Hippocampal formation (tissue), 2 donors: ENCODE data around the gene METTL8.
"Not testable (repeated sequence)": the region's sequence is repeated elsewhere in the genome, so short reads cannot be mapped to it uniquely, and the experiment has no call there.

Experiments
- DNase-seq, 2 donors: peaks; one replicate each; lab custom pipeline; 2025; lab: John Stamatoyannopoulos, UW

Gene METTL8

DNA sequence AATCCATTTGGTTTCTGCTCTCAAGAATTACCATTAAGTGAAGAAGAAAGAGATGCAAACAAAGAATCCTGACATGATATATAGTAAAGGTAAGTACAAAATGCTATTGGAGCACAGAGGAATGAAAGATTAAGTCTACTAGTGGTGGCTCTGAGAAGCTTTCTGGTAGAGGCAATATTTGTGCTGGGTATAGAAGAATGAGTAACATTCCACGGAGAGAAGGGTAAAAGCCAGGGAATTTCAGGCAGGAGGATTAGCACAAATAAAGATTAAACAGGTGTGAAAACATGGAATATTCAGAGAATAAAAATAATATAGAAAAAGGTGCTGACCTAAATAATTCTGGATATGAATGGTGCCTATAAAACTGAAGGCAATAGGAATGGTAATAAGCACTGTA, 31.8 kb downstream of the METTL8 start:
- no peak for DNase-seq

DNA sequence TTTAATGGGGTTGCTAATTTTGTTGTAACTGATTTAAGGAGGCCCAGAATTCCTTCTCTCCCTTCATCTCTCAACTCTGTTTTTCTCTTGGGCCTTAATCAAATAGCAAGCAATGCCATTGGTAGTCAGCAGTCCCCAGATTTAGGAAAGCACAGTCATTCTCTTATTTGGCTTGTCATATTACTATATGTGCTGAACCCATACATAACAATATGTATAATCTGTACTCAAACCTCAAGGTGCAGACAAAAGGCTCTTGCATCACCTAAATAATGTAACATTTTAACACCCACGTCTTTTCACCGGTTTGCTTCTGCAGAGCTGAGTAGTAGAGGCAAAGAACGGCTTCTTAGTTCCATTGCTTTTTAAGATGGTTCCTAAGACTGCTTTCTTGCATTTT, 33.4 kb downstream of the METTL8 start:
- DNase-seq = no peak

- DNase-seq = no peak
Observed at GRCh38 chr2:171399292-171399691, 34.5 kb downstream of the METTL8 start.

- DNase-seq = no peak
Observed at GRCh38 chr2:171394164-171394740, 39.5 kb downstream of the METTL8 start.

- DNase-seq = no peak
Observed at GRCh38 chr2:171393487-171393886, 40.3 kb downstream of the METTL8 start.

DNA sequence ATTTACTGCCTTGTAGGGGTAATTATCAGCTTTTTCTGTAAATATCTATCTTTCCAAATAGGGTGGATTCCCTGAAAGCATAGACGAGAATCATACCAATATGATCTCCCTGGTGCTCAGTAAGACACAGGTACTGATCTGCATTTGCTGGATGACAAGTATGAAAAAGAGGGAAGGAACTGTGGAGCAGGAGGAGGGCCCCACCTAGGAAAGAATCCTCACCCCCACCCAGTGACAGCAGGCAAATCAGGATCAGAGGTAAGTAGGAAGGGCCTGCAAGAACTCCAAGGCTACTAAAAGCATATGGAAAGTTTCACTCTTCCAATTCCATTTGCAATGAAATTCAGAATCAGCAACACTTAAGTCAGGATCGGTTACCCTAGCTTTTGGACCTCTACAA, 42.3 kb downstream of the METTL8 start:
- no peak for DNase-seq

DNA sequence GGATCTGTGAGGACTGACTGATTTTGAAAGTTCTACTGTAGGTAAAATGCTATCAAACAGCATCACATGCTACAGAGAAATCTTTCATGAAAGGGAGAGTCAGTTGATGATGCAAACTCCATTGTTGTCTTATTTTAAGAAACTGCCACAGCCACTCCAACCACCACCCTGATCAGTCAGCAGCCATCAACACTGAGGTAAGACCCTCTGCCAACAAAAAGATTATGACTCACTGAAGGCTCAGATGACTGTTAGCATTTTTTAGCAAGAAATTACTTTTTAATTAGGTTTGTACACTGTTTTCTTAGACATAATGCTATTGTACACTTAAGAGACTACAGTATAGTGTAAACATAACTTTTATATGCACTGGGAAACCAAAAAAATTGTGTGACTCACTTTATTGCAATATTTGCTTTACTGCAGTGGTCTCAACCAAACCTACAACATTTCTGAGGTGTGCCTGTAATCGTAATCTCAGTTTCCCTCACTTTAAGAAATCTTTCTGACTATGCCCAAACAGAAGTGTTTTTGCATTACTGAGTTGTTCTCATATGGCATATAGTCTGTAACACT, 42.8 kb downstream of the METTL8 start:
- DNase-seq = no peak

DNA sequence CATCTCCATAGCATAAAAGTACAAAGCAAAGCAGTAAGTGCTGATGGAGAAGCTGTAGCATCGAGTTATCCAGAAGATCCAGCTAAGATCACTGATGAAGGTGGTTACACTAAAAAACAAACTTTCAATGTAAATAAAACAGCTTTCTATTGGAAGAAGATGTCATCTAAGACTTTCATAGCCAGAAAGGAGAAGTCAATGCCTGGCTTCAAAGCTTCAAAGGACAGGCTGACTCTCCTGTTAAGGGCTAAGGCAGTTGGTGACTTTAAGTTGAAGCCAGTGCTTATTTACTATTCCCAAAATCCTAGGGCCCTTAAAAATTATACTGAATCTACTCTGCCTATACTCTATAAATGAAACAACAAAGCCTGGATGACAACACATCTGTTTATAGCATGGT, 44.0 kb downstream of the METTL8 start:
- no peak for DNase-seq

GRCh38 chr2:171389325-171389724, 44.5 kb downstream of the METTL8 start:
- DNase-seq = no peak

DNA sequence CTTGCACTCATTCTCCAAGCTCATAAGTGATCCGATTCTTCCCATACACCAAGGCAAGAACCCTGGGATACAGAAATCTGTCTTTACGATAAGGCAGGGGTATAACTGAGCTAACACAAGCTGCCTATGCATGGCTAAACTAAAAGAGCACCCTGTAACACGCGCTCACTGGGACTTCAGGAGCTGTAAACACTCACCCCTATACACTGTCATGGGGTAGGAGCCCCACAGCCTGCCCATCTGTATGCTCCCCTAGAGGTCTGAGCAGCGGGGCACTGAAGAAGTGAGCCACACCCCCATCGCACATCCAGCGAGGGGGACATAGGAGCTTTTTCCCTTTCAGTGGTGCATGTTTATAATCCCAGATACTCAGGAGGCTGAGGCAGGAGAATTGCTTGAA, 46.7 kb downstream of the METTL8 start:
- no peak for DNase-seq

DNA sequence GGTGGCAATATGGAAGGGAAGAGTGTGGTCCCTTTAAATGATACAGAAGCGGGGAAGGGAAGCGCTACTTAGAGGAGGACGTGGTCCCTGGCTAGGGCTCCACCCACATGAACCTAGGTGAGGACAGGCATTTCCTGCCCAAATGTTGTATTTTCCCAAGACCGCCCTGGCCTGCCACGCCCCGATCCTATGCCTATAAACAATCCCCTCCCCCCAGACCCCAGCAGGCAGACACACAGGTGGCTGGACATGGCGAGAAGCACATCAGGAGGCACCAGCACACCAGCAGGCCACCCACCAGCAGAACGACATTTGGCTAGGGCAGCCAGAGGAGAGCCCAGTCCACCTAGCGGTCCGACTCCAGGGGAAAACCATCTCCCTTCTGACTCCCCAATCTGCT, 47.2 kb downstream of the METTL8 start:
- DNase-seq = no peak

DNA sequence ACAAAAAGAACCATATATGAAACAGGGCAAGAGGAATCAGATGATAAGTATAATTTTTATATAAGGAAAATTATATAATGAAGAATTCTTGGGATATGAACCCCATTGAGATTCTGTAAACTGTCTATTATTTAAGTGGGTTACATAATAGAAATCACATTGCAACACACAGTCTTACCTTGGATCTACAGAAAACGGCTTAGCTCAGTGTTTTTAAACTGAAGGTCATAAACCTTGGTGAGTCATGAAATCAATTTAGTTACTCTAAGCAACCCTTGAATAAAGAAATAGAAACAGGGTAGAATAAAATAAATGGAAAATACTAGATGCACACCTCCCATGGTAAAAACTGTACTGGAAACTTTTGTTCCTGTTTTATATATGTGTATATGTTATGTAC, 50.7 kb downstream of the METTL8 start:
- no peak for DNase-seq

DNA sequence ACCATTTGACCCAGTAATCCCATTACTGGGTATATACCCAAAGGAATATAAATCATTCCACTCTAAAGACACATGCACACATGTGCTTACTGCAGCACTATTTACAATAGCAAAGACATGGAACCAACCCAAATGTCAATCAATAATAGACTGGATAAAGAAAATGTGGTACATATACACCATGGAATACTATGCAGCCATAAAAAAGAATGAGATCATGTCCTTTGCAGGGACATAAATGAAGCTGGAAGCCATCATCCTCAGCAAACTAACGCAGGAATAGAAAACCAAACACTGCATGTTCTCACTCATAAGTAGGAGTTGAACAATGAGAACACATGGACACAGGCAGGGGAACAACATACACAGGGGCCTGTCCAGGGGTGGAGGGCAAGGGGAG, 51.6 kb downstream of the METTL8 start:
- not testable (repeated sequence) for DNase-seq

- DNase-seq = not testable (repeated sequence)
Observed at GRCh38 chr2:171377852-171378251, 55.9 kb downstream of the METTL8 start.

GRCh38 chr2:171367692-171368091, 66.1 kb downstream of the METTL8 start:
- no peak for DNase-seq

DNA sequence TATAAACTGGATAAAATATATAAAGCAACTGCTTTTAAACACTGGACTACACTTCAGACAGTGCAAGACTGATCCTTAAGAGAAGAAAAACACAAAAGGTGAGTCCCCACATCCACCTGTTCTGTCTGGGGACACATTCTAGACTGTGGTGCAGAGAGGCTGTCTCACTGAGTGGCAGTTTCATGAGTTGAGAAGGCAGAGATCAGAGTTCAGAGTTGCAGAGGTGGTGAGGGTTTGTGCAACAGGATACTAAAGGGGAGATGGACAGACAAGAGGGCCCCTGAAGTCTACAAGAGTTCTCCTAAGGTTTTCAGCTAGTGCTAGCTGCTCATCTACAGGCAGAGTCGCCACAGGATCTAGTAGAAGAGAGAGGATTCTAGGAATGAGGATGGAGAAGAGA, 68.0 kb downstream of the METTL8 start:
- DNase-seq = no peak

GRCh38 chr2:171365232-171365631, 68.6 kb downstream of the METTL8 start:
- no peak for DNase-seq

- DNase-seq = no peak
Observed at GRCh38 chr2:171362396-171362795, 71.4 kb downstream of the METTL8 start.

GRCh38 chr2:171360905-171361304, 72.9 kb downstream of the METTL8 start:
- no peak for DNase-seq

GRCh38 chr2:171353746-171354145, 80.0 kb downstream of the METTL8 start:
- DNase-seq = not testable (repeated sequence)

GRCh38 chr2:171348056-171348455, 85.7 kb downstream of the METTL8 start:
- no peak for DNase-seq

- no peak for DNase-seq
Observed at GRCh38 chr2:171347591-171348032, 86.2 kb downstream of the METTL8 start.

DNA sequence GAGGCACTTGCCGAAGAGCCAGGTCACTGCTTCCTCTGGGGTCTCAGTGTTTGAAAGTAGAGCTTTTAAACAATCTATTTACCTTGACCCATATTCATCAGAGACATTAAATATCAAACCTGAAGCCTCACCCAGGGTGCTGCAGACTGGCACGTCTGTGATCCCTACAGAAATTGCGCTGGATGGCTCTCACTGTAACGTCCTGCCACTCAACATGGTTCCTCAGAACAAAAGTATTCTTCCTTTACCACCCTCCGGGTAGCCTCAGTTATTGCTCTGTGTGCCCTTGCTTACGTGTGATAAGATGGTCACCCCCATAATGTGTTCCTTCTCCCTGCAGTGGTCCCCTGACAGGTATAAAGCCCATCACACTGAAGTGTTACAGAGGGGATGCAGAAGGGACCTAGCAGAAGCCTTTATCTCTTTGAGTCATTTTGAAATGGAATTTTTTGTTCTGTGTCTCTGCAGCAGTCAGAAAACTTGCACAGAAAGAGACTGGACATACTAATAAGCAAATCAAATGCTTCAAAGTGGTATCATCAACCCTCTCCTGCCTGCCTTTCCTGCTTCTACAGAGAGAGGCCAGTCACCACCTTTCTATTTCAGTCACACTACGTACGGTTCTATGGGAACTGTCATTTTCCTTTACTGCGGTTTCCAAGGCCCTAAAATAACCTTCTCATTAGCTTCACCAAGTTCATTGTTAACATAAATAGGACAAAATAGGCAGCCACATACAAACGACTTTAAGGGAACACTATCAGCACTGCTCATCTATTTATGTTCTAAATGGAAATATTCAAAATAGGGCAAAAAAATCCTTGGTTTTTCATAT, 86.8 kb downstream of the METTL8 start:
- no peak for DNase-seq
